ENCODE data around the gene ZNF76.
"Not testable (repeated sequence)": the region's sequence is repeated elsewhere in the genome, so short reads cannot be mapped to it uniquely, and the experiment has no call there.

Gene ZNF76

DNA sequence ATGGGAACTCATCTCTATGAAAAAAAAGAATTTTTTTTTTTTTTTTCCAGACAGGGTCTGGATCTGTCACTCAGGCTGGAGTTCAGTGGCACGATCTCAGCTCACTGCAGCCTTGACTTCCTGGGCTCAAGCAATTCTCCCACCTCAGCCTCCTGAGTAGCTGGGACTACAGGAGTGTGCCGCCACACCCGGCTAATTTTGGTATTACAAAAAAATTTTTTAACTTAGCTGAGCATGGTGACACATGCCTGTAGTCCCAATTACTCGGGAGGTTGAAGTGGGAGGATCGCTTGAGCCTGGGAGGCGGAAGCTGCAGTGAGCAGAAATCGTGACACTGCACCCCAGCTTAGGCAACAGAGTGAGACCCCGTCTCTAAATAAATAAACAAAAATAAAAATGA, 45.6 kb downstream of the ZNF76 start:
- no peak for DNase-seq

DNA sequence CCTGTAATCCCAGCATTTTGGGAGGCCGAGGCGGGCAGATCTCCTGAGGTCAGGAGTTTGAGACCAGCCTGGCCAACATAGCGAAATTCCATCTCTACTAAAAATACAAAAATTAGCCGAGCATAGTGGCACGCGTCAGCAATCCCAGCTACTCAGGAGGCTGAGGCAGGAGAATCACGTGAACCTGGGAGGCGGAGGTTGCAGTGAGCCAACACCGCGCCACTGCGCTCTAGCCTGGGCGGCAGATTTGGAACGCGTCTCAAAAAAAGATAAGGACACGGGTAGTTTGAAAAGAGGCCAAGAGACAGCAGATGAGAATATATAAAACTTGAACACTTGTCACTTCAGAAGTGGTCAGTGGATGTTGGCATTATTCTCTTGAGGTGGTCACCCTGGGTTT, 47.6 kb downstream of the ZNF76 start:
- DNase-seq, result not testable (repeated sequence)

DNA sequence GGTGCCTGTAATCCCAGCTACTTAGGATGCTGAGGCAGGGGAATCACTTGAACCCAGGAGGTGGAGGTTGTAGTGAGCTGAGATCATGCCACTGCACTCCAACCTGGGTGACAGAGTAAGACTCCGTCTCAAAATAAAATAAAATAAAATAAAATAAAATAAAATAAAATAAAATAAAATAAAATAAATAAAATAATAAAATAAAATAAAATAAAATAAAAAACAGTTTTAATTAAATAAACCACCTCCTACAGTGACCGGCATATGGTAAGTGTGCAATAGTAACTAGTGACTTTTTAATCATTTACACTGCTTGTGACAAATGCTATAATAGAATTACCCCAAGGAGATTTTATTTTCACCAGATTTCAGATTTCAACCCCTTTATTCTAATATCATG, 49.0 kb downstream of the ZNF76 start:
- DNase-seq, result not testable (repeated sequence)

DNA sequence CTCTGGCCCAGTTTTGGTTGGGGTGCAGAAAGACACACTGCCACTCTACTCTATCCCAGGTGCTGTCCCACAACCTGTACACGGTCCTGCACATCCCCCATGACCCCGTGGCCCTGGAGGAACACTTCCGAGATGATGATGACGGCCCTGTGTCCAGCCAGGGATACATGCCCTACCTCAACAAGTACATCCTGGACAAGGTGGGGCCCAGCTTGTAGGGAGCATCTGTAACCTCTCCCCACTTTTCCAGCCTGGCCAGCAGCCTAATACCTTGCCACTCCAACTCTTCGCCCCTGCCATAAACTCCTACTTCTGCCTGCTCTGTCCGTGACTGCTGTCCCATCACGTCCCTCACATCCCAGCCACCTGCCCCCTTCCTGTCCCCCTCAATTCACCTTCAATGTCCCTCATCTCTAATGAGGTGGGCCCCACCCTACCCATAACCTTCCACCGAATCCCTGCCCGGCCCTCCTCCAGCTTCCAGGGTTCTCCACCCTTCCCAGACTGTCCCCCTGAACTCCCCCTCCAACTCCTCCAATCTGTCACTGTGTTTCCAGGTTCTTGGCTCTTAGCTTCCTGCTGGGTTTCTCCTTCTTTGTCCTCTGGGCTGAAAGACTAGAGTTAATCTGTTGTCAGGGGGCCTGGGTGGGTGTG, 50.2 kb downstream of the ZNF76 start:
- DNase-seq, result no peak

- no peak for DNase-seq
Observed at GRCh38 chr6:35310265-35310831, 50.8 kb downstream of the ZNF76 start.

GRCh38 chr6:35311390-35312075, 52.0 kb downstream of the ZNF76 start:
- DNase-seq, result no peak

GRCh38 chr6:35312076-35312800, 52.7 kb downstream of the ZNF76 start:
- no peak for DNase-seq

- DNase-seq, result no peak
Observed at GRCh38 chr6:35312807-35313206, 53.3 kb downstream of the ZNF76 start.

DNA sequence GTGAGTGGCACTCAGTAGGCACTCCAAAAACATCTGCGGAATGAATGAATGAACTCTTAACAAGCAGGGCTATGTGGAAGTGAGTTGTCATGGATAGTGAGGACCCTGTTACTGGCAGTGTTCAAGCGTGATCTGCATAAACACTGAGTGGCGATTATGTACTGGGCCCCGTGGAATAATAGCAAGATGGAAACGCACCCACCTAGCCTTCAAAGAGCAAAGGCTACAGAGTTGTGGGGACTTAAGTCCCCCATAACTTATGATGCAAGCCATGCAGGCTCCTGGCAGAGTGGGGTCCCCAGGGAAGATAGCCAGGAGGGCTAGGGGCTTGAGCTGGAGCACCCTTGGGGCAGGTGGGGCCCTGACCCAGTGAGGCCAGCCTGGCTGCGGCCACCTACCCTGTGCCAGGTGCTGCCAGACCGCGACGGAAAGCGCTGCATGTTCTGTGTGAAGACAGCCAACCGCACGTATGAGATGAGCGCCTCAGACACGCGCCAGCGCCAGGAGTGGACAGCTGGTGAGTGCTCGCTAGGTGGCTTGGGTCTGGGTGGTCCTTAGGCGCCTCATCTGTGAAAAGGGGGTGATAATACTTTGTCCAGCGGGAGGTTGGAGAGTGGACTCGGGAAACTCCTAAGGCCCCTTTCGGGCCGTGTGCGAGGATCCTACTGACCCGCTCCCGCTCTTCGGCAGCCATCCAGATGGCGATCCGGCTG, 58.1 kb downstream of the ZNF76 start:
- no peak for DNase-seq

DNA sequence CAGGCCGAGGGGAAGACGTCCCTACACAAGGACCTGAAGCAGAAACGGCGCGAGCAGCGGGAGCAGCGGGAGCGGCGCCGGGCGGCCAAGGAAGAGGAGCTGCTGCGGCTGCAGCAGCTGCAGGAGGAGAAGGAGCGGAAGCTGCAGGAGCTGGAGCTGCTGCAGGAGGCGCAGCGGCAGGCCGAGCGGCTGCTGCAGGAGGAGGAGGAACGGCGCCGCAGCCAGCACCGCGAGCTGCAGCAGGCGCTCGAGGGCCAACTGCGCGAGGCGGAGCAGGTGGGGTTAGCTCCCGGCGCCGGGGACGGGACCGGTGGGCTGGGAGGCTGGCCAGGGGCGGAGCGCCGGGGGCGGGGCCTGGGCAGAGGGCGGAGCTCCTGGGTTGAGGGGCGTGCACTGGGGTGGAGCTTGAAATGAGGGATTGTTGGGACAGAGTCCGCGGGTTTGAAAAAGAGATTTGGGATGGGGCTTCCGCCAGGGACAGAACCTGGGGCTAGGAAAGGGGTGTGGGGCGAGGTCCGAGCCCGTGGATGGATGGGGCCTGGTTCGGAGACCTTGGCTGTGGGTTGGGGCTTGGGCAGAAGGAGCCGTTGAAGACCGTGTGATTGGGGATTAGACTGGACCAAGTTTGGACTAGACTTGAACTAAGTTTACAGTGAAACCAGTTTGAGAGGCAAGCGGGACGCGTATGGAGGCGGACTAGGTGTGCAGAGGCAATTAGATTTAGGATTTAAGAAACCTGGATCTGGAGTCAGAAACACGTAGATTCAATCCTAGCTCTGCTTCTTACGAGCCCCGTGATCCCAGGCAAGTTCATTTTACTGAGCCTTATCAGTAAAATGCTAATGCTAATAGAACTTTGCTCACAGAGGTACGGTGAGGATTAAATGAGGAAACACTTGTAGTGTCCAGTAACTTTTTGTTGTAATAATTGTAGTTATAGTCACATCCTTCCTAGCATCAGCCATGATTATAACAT, 58.9 kb downstream of the ZNF76 start:
- DNase-seq, result peak; percentile 73 to 85

GRCh38 chr6:35319346-35320030, 60.0 kb downstream of the ZNF76 start:
- no peak for DNase-seq

GRCh38 chr6:35320031-35320410, 60.5 kb downstream of the ZNF76 start:
- DNase-seq, result no peak

DNA sequence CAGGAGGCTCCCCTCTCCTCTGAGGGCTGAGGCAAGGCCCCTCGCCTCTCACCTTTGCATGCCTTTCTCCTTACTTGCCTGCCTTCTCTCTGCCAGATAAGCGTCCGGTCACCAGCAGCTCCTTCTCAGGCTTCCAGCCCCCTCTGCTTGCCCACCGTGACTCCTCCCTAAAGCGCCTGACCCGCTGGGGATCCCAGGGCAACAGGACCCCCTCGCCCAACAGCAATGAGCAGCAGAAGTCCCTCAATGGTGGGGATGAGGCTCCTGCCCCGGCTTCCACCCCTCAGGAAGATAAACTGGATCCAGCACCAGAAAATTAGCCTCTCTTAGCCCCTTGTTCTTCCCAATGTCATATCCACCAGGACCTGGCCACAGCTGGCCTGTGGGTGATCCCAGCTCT, 61.6 kb downstream of the ZNF76 start:
- DNase-seq, result no peak

DNA sequence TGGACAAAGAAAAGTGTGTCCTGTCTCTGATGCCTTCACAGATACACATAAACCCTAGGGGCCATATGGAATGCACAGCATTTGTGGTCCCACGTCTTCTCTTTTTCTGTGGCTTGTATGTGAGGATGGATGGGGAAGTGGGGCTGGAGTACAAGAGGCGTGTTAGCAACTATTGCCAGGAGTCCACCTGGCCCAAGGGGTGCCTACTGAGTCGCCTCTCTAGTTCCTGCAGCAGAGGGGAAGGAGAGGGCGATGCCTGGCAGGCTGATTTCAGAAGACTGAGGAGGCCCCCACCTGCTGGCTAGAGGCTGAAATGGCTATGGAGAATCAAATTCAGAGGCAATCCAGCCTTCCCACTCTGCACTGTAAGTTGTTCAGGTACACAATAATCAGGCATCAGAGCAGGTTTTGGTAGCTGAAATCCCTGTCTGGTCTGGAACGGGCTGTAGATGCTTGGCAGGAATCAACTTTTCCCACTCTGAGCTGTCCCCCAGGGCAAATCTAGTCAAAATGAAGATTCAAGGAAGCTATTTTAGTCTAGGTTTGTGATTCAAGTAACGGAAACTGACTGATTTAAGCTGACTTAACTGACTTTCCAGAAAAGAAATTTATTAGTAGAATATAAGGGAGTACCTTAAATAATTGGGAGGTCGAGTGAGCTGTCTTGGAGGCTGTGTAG, 68.0 kb downstream of the ZNF76 start:
- DNase-seq, result peak; percentile 14 to 23

- no peak for DNase-seq
Observed at GRCh38 chr6:35328108-35328723, 68.7 kb downstream of the ZNF76 start.

GRCh38 chr6:35328965-35329364, 69.4 kb downstream of the ZNF76 start:
- DNase-seq, result not testable (repeated sequence)

DNA sequence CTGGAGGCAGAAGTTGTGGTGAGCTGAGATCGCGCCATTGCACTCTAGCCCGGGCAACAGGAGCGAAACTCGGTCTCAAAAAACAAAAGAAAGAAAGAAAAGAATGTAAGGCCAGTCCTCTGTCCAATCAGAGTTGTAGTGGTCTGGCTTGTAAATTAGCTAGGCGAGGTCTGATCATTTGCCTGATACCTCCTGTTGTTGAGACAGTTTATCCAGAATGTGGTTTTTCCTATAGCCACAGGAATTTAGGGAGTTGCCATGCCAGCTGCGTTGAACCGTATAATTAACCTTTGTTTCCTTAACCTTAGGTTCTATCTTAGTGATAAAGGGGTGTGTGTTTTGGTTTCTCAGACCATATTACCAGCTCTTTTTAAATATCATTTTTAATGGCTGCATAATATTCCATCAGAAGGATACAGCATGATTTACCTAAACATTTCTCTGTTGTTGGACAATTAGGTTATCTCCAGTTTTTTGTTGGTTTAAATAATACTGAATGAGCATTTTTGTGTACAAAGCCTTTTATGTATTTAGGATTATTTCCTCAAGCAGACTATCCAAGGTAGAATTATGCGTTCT, 71.1 kb downstream of the ZNF76 start:
- no peak for DNase-seq

- not testable (repeated sequence) for DNase-seq
Observed at GRCh38 chr6:35332074-35332887, 72.7 kb downstream of the ZNF76 start.

DNA sequence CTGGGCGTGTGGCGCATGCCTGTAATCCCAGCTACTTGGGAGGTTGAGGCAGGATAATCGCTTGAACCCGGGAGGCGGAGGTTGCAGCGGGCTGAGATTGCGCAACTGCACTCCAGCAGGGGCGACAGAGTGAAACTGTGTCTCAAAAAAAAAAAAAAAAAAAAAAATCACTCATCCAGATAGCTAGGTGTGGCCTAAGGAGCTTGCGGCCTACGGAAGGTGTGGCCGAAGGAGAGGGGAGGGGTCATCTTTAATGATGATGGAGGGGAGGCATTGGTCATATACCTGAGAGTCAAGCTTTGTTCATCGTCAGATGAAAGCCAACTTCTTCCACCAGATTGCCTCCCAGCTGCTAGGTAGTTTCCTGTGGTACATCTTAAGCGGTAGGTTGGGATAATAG, 82.0 kb downstream of the ZNF76 start:
- DNase-seq, result no peak
